BE2C (cell line): Measurements from ENCODE around the gene GLI3.

Source experiments
- DNase-seq: peaks from one replicate; pipeline ENCODE4 v3.0.0-alpha.2; 2020
- H3K27me3 ChIP-seq: fragments of 250-450 bp; sonication (Bioruptor Pico); 2 replicates; pipeline ENCODE4 v1.5.1; 2020; ENCODE audit warnings: mild to moderate bottlenecking
- H3K36me3 ChIP-seq: fragments of 250-450 bp; sonication (Bioruptor Pico); 2 replicates; pipeline ENCODE4 v1.5.1; 2020; ENCODE audit warnings: mild to moderate bottlenecking
- H3K4me1 ChIP-seq: fragments of 250-450 bp; sonication (Bioruptor Pico); 2 replicates; pipeline ENCODE4 v1.5.1; 2020
- H3K4me3 ChIP-seq: 2 replicates; pipeline ENCODE4 v1.5.1; 2011; ENCODE audit warnings: low read depth, low read length
- H3K9me3 ChIP-seq: fragments of 250-450 bp; sonication (Bioruptor Pico); 2 replicates; pipeline ENCODE4 v1.5.1; 2020
- TF ChIP-seq, protein P1 (sequence below): IDR thresholded peaks from 2 replicates; pipeline ENCODE4 v1.5.1; 2012; ENCODE audit warnings: mild to moderate bottlenecking, low read depth, low read length

Gene GLI3

GRCh38 chr7:41972776-41973175 is 264.2 kb downstream of the GLI3 start:
- Histone ChIP-seq H3K4me3 (no peak overlapping the region), H3K36me3 (no peaks in the 10 kb centered on the region), H3K4me1 (no peaks in the 10 kb centered on the region), H3K9me3 (no peaks in the 10 kb centered on the region), H3K27me3 (no peaks in the 10 kb centered on the region; the same call in 1 of the 2 replicates)
- DNase-seq, result no peak
- TF ChIP-seq, protein P1, sequence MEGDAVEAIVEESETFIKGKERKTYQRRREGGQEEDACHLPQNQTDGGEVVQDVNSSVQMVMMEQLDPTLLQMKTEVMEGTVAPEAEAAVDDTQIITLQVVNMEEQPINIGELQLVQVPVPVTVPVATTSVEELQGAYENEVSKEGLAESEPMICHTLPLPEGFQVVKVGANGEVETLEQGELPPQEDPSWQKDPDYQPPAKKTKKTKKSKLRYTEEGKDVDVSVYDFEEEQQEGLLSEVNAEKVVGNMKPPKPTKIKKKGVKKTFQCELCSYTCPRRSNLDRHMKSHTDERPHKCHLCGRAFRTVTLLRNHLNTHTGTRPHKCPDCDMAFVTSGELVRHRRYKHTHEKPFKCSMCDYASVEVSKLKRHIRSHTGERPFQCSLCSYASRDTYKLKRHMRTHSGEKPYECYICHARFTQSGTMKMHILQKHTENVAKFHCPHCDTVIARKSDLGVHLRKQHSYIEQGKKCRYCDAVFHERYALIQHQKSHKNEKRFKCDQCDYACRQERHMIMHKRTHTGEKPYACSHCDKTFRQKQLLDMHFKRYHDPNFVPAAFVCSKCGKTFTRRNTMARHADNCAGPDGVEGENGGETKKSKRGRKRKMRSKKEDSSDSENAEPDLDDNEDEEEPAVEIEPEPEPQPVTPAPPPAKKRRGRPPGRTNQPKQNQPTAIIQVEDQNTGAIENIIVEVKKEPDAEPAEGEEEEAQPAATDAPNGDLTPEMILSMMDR, result no peak

- DNase-seq, result no peak
- no peak overlapping the region for H3K4me3 ChIP-seq
- TF ChIP-seq, protein P1, result no peak
These were observed 264.7 kb downstream of the GLI3 start for GRCh38 chr7:41972270-41972669.

GRCh38 chr7:41971640-41972187 is 265.3 kb downstream of the GLI3 start:
- TF ChIP-seq, protein P1, result no peak
- H3K9me3 ChIP-seq, result no peaks in the 10 kb centered on the region
- H3K27me3 ChIP-seq, result no peaks in the 10 kb centered on the region; the same call in 1 of the 2 replicates
- H3K4me3 ChIP-seq, result no peak overlapping the region
- no peaks in the 10 kb centered on the region for H3K36me3 ChIP-seq
- no peak for DNase-seq
- H3K4me1 ChIP-seq, result no peaks in the 10 kb centered on the region

More at GRCh38 chr7:41972270-41972669, 264.7 kb downstream of the GLI3 start:
- Histone ChIP-seq H3K9me3 (no peaks in the 10 kb centered on the region), H3K27me3 (no peaks in the 10 kb centered on the region; the same call in 1 of the 2 replicates), H3K4me1 (no peaks in the 10 kb centered on the region), H3K36me3 (no peaks in the 10 kb centered on the region)

- Histone ChIP-seq H3K4me1 (no peaks in the 10 kb centered on the region), H3K9me3 (no peaks in the 10 kb centered on the region), H3K36me3 (no peaks in the 10 kb centered on the region), H3K4me3 (no peak overlapping the region), H3K27me3 (no peaks in the 10 kb centered on the region; the same call in 1 of the 2 replicates)
- no peak for DNase-seq
- TF ChIP-seq, protein P1, result no peak
These were observed 266.1 kb downstream of the GLI3 start for GRCh38 chr7:41970941-41971340.

GRCh38 chr7:41969561-41970105 is 267.4 kb downstream of the GLI3 start:
- no peaks in the 10 kb centered on the region for H3K36me3 ChIP-seq
- H3K9me3 ChIP-seq, result no peaks in the 10 kb centered on the region
- TF ChIP-seq, protein P1, result no peak
- H3K4me3 ChIP-seq, result no peak overlapping the region
- no peak for DNase-seq
- H3K27me3 ChIP-seq, result no peaks in the 10 kb centered on the region; the same call in 1 of the 2 replicates
- H3K4me1 ChIP-seq, result no peaks in the 10 kb centered on the region

DNA sequence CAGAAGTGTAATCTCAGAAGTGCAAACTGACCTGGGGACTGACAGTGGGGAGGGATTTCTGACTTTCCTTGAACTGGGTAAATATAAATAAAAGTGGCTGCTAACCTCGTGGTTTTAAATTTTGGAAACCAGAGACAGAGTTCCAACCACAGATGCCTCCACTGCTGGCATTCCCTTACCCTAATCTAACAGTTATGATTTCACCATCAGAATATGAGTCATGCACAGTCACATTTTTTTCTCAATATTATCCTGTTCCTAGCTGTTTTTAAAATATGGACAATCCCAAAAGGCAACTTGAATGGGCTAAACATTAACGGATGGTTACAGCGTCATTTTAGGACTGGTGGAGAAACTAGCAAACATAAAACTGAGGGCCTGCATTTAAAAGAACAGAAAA is 269.9 kb downstream of the GLI3 start:
- Histone ChIP-seq H3K27me3 (no peaks in the 10 kb centered on the region), H3K4me1 (no peaks in the 10 kb centered on the region), H3K4me3 (no peak overlapping the region), H3K36me3 (no peaks in the 10 kb centered on the region), H3K9me3 (no peaks in the 10 kb centered on the region)
- no peak for DNase-seq
- TF ChIP-seq, protein P1, result no peak
